ENCODE data around the gene GEMIN7.

GEMIN7 gene

GRCh38 chr19:45122832-45123231, 43.8 kb downstream of the GEMIN7 start:
- Histone ChIP-seq H2BK120ac (ENCODE audit: low read depth, low read length) (no peak overlapping the region), H3K9ac (ENCODE audit: low read depth, low read length, poor library complexity) (peak overlapping the region; percentile 16)
- WGBS, 2 donors (ENCODE audit: extremely low coverage in 2 of 2, insufficient read length in 2 of 2, insufficient replicate concordance in 1 of 2) = no CpG with 5 or more reads among the region's 6 CpGs

GRCh38 chr19:45123440-45123850, 44.4 kb downstream of the GEMIN7 start:
- no CpG with 5 or more reads among the region's 9 CpGs for WGBS, 2 donors (ENCODE audit: extremely low coverage in 2 of 2, insufficient read length in 2 of 2, insufficient replicate concordance in 1 of 2)
- Histone ChIP-seq H3K14ac (ENCODE audit: low read length) (no peak overlapping the region), H3K27ac (replicated peaks; ENCODE audit: low read length) (no peak overlapping the region), H3K4me1 (ENCODE audit: control insufficient read depth in 2 of 2, insufficient read depth in 1 of 2, low read depth in 1 of 2, low read length in 2 of 2) (peaks cover 0 to 2% of the 10 kb centered on the region in 2 donors), H2BK120ac (ENCODE audit: low read depth, low read length) (no peak overlapping the region), H3K4ac (ENCODE audit: low read length) (no peak overlapping the region), H2AK5ac (ENCODE audit: low read depth, low read length) (no peak overlapping the region), H3K36me3 (replicated peaks in 1 of 2; ENCODE audit: control insufficient read depth in 2 of 2, insufficient read depth in 2 of 2, low read length in 2 of 2) (no peaks in the 10 kb centered on the region), H2BK12ac (ENCODE audit: low read length) (no peak overlapping the region), H4K8ac (ENCODE audit: low read depth, low read length) (no peak overlapping the region), H3K79me1 (ENCODE audit: low read depth, low read length) (peaks cover 27% of the 10 kb centered on the region), H2AFZ (ENCODE audit: low read length) (no peak overlapping the region), H2BK15ac (ENCODE audit: low read length) (no peak overlapping the region), H3K27me3 (ENCODE audit: control insufficient read depth in 3 of 3, insufficient read depth in 3 of 3, low read depth in 1 of 3, low read length in 3 of 3) (no peaks in the 10 kb centered on the region), H4K91ac (ENCODE audit: low read depth, low read length, poor library complexity) (no peak overlapping the region), H3K23ac (ENCODE audit: low read depth, low read length, poor library complexity) (no peak overlapping the region), H3K4me2 (ENCODE audit: insufficient read depth, low read length, poor library complexity, severe bottlenecking) (no peak overlapping the region), H2BK5ac (ENCODE audit: low read length) (no peak overlapping the region), H3K18ac (ENCODE audit: low read length) (no peak overlapping the region), H3K9ac (ENCODE audit: low read depth, low read length, poor library complexity) (no peak overlapping the region), H3K9me3 (replicated peaks in 1 of 2; ENCODE audit: control insufficient read depth in 2 of 2, insufficient read depth in 1 of 2, low read depth in 1 of 2, low read length in 2 of 2) (no peaks in the 10 kb centered on the region), H3K4me3 (ENCODE audit: low read length in 2 of 2) (no peak overlapping the region)
- DNase-seq (ENCODE audit: low spot score) = no peak

More at GRCh38 chr19:45122832-45123231, 43.8 kb downstream of the GEMIN7 start:
- Histone ChIP-seq H3K23ac (ENCODE audit: low read depth, low read length, poor library complexity) (no peak overlapping the region), H3K4me2 (ENCODE audit: insufficient read depth, low read length, poor library complexity, severe bottlenecking) (no peak overlapping the region), H3K18ac (ENCODE audit: low read length) (no peak overlapping the region), H3K9me3 (replicated peaks in 1 of 2; ENCODE audit: control insufficient read depth in 2 of 2, insufficient read depth in 1 of 2, low read depth in 1 of 2, low read length in 2 of 2) (no peaks in the 10 kb centered on the region), H3K79me1 (ENCODE audit: low read depth, low read length) (peaks cover 30% of the 10 kb centered on the region), H2BK5ac (ENCODE audit: low read length) (no peak overlapping the region), H3K27ac (replicated peaks; ENCODE audit: low read length) (no peak overlapping the region), H3K4me3 (ENCODE audit: low read length in 2 of 2) (no peak overlapping the region), H2AK5ac (ENCODE audit: low read depth, low read length) (no peak overlapping the region), H2BK15ac (ENCODE audit: low read length) (no peak overlapping the region), H4K8ac (ENCODE audit: low read depth, low read length) (no peak overlapping the region), H3K4ac (ENCODE audit: low read length) (no peak overlapping the region), H2AFZ (ENCODE audit: low read length) (no peak overlapping the region), H2BK12ac (ENCODE audit: low read length) (no peak overlapping the region), H3K36me3 (replicated peaks in 1 of 2; ENCODE audit: control insufficient read depth in 2 of 2, insufficient read depth in 2 of 2, low read length in 2 of 2) (no peaks in the 10 kb centered on the region), H3K27me3 (ENCODE audit: control insufficient read depth in 3 of 3, insufficient read depth in 3 of 3, low read depth in 1 of 3, low read length in 3 of 3) (no peaks in the 10 kb centered on the region), H3K4me1 (ENCODE audit: control insufficient read depth in 2 of 2, insufficient read depth in 1 of 2, low read depth in 1 of 2, low read length in 2 of 2) (peaks cover 2 to 8% of the 10 kb centered on the region in 2 donors), H4K91ac (ENCODE audit: low read depth, low read length, poor library complexity) (no peak overlapping the region), H3K14ac (ENCODE audit: low read length) (peak overlapping the region; percentile 33)
- DNase-seq (ENCODE audit: low spot score) = no peak

GRCh38 chr19:45124021-45124420, 45.0 kb downstream of the GEMIN7 start:
- H3K14ac ChIP-seq (ENCODE audit: low read length) = no peak overlapping the region
- no peak overlapping the region for H2BK12ac ChIP-seq (ENCODE audit: low read length)
- WGBS, 2 donors (ENCODE audit: extremely low coverage in 2 of 2, insufficient read length in 2 of 2, insufficient replicate concordance in 1 of 2) = no CpG with 5 or more reads among the region's 6 CpGs
- no peak overlapping the region for H2BK5ac ChIP-seq (ENCODE audit: low read length)
- H3K27ac ChIP-seq (replicated peaks; ENCODE audit: low read length) = no peak overlapping the region
- no peak for DNase-seq (ENCODE audit: low spot score)
- H2AK5ac ChIP-seq (ENCODE audit: low read depth, low read length) = no peak overlapping the region
- H3K27me3 ChIP-seq (ENCODE audit: control insufficient read depth in 3 of 3, insufficient read depth in 3 of 3, low read depth in 1 of 3, low read length in 3 of 3) = no peaks in the 10 kb centered on the region
- no peaks in the 10 kb centered on the region for H3K9me3 ChIP-seq (replicated peaks in 1 of 2; ENCODE audit: control insufficient read depth in 2 of 2, insufficient read depth in 1 of 2, low read depth in 1 of 2, low read length in 2 of 2)
- no peak overlapping the region for H3K9ac ChIP-seq (ENCODE audit: low read depth, low read length, poor library complexity)
- no peak overlapping the region for H3K4me2 ChIP-seq (ENCODE audit: insufficient read depth, low read length, poor library complexity, severe bottlenecking)
- H3K23ac ChIP-seq (ENCODE audit: low read depth, low read length, poor library complexity) = no peak overlapping the region
- no peaks in the 10 kb centered on the region for H3K4me1 ChIP-seq (ENCODE audit: control insufficient read depth in 2 of 2, insufficient read depth in 1 of 2, low read depth in 1 of 2, low read length in 2 of 2)
- no peak overlapping the region for H4K8ac ChIP-seq (ENCODE audit: low read depth, low read length)
- H3K4me3 ChIP-seq (ENCODE audit: low read length in 2 of 2) = no peak overlapping the region
- no peak overlapping the region for H2BK120ac ChIP-seq (ENCODE audit: low read depth, low read length)
- peaks cover 26% of the 10 kb centered on the region for H3K79me1 ChIP-seq (ENCODE audit: low read depth, low read length)
- H2BK15ac ChIP-seq (ENCODE audit: low read length) = no peak overlapping the region
- H3K36me3 ChIP-seq (replicated peaks in 1 of 2; ENCODE audit: control insufficient read depth in 2 of 2, insufficient read depth in 2 of 2, low read length in 2 of 2) = no peaks in the 10 kb centered on the region
- H3K4ac ChIP-seq (ENCODE audit: low read length) = no peak overlapping the region
- H3K18ac ChIP-seq (ENCODE audit: low read length) = no peak overlapping the region
- no peak overlapping the region for H4K91ac ChIP-seq (ENCODE audit: low read depth, low read length, poor library complexity)
- H2AFZ ChIP-seq (ENCODE audit: low read length) = no peak overlapping the region

GRCh38 chr19:45125360-45125759, 46.3 kb downstream of the GEMIN7 start:
- H3K4me1 ChIP-seq (ENCODE audit: control insufficient read depth in 2 of 2, insufficient read depth in 1 of 2, low read depth in 1 of 2, low read length in 2 of 2) = peaks cover 0 to 4% of the 10 kb centered on the region in 2 donors
- no peak overlapping the region for H3K4ac ChIP-seq (ENCODE audit: low read length)
- no peak overlapping the region for H3K4me2 ChIP-seq (ENCODE audit: insufficient read depth, low read length, poor library complexity, severe bottlenecking)
- H2BK5ac ChIP-seq (ENCODE audit: low read length) = no peak overlapping the region
- no peak overlapping the region for H2AFZ ChIP-seq (ENCODE audit: low read length)
- no peaks in the 10 kb centered on the region for H3K9me3 ChIP-seq (replicated peaks in 1 of 2; ENCODE audit: control insufficient read depth in 2 of 2, insufficient read depth in 1 of 2, low read depth in 1 of 2, low read length in 2 of 2)
- H3K27me3 ChIP-seq (ENCODE audit: control insufficient read depth in 3 of 3, insufficient read depth in 3 of 3, low read depth in 1 of 3, low read length in 3 of 3) = no peaks in the 10 kb centered on the region
- no peak for DNase-seq (ENCODE audit: low spot score)
- H4K8ac ChIP-seq (ENCODE audit: low read depth, low read length) = no peak overlapping the region
- no peak overlapping the region for H4K91ac ChIP-seq (ENCODE audit: low read depth, low read length, poor library complexity)
- WGBS, 2 donors (ENCODE audit: extremely low coverage in 2 of 2, insufficient read length in 2 of 2, insufficient replicate concordance in 1 of 2) = no CpG with 5 or more reads among the region's 9 CpGs
- H3K9ac ChIP-seq (ENCODE audit: low read depth, low read length, poor library complexity) = no peak overlapping the region
- no peaks in the 10 kb centered on the region for H3K36me3 ChIP-seq (replicated peaks in 1 of 2; ENCODE audit: control insufficient read depth in 2 of 2, insufficient read depth in 2 of 2, low read length in 2 of 2)
- H2BK12ac ChIP-seq (ENCODE audit: low read length) = no peak overlapping the region
- H2AK5ac ChIP-seq (ENCODE audit: low read depth, low read length) = no peak overlapping the region
- H2BK120ac ChIP-seq (ENCODE audit: low read depth, low read length) = no peak overlapping the region
- H3K79me1 ChIP-seq (ENCODE audit: low read depth, low read length) = peaks cover 23% of the 10 kb centered on the region
- no peak overlapping the region for H3K23ac ChIP-seq (ENCODE audit: low read depth, low read length, poor library complexity)
- H3K4me3 ChIP-seq (ENCODE audit: low read length in 2 of 2) = no peak overlapping the region
- no peak overlapping the region for H3K18ac ChIP-seq (ENCODE audit: low read length)
- H3K14ac ChIP-seq (ENCODE audit: low read length) = no peak overlapping the region
- H3K27ac ChIP-seq (replicated peaks; ENCODE audit: low read length) = no peak overlapping the region
- no peak overlapping the region for H2BK15ac ChIP-seq (ENCODE audit: low read length)

Data from neuronal stem cell (in vitro differentiated cells).